ENCODE measurements around the gene DNAJC3.

DNAJC3 gene, protein sequence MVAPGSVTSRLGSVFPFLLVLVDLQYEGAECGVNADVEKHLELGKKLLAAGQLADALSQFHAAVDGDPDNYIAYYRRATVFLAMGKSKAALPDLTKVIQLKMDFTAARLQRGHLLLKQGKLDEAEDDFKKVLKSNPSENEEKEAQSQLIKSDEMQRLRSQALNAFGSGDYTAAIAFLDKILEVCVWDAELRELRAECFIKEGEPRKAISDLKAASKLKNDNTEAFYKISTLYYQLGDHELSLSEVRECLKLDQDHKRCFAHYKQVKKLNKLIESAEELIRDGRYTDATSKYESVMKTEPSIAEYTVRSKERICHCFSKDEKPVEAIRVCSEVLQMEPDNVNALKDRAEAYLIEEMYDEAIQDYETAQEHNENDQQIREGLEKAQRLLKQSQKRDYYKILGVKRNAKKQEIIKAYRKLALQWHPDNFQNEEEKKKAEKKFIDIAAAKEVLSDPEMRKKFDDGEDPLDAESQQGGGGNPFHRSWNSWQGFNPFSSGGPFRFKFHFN

DNA sequence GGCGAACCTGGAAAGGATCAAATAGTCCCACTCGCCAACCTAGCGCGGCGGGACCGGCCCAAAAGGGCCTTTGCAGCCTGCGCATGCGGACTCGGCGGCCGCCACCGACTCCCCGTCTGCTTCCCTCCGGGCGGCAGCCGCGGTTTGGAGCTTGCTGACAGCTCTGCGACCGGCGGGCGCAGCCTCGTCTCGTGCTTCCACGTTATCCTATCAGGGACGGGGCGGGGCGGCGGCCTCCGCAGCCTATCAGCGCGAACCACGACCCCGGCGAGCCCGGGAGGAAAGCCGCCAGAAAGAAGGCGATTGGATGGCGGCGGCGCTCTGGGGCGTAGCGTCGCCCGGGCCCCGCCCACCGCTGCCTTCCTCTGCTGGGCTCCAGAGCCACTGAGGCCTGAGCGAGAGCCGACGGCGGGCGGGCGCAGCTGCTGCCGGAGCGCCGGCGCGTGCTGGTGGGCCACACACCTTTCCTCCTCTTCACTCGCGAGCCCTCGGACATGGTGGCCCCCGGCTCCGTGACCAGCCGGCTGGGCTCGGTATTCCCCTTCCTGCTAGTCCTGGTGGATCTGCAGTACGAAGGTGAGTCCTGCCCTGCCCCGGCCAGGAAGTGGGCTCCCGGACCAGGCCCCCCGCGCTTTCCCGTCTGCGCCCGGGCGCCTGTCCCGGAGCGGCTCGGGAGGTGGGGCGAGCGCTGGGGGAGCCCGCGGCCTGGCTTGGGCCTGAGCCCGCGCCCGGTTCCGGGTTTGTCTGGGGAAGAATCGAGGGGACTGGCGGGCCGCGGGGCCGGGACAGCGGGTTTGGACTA lies at the start of gene DNAJC3:
Gene DNAJC3, plus strand, starts transcription at position 378 of the 802 bp plus-strand sequence. Its CDS starts 117 bp downstream, at position 495.
- peak within 1 kb of the TSS; percentile 83 for H3K27ac ChIP-seq

DNA sequence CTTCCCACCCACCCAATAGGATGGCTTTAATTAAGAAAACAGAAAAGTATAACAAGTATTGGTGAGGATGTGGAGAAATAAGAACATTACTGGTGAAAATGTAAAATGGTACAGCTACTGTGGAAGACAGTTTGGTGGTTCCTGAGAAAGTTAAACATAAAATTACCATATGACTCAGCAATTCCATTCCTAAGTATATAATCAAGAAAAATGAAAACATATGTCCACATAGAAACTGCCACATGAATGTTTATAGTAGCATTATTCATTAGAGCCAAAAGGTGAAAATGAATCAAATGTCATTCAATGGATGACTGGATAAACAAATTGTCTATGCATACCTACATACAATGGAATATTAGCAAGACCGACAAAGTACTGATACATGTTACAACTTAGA lies 49.3 kb upstream of the DNAJC3 start:
- TF ChIP-seq ZFX (IDR thresholded peaks at IDR 0.05; ENCODE audit: borderline replicate concordance) = no peak
- TF ChIP-seq, protein P1, sequence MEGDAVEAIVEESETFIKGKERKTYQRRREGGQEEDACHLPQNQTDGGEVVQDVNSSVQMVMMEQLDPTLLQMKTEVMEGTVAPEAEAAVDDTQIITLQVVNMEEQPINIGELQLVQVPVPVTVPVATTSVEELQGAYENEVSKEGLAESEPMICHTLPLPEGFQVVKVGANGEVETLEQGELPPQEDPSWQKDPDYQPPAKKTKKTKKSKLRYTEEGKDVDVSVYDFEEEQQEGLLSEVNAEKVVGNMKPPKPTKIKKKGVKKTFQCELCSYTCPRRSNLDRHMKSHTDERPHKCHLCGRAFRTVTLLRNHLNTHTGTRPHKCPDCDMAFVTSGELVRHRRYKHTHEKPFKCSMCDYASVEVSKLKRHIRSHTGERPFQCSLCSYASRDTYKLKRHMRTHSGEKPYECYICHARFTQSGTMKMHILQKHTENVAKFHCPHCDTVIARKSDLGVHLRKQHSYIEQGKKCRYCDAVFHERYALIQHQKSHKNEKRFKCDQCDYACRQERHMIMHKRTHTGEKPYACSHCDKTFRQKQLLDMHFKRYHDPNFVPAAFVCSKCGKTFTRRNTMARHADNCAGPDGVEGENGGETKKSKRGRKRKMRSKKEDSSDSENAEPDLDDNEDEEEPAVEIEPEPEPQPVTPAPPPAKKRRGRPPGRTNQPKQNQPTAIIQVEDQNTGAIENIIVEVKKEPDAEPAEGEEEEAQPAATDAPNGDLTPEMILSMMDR (IDR thresholded peaks at IDR 0.05) = no peak
- no peak overlapping the region for H3K27ac ChIP-seq

More for the DNA sequence above, at the start of gene DNAJC3:
- TF ChIP-seq, protein P1 (IDR thresholded peaks at IDR 0.05) = no peak
- no peak for TF ChIP-seq ZFX (IDR thresholded peaks at IDR 0.05; ENCODE audit: borderline replicate concordance)

DNA sequence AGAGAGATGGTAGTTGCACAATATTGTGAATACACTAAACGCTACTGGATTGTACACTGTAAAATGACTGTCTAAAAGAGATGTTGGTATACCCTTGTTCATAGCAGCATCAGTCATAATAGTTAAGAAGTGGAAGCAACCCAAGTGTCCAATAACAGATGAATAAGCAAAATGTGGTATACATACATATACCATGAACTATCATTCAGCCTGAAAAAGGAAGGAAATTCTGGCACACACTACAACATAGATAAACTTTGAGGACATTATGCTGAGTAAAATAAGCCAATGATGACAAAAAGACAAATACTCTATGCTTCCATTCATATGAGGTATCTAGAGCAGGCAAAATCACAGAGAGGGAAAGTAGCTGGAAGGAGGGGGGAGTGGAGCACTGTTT lies 48.5 kb upstream of the DNAJC3 start:
- TF ChIP-seq, protein P1 (IDR thresholded peaks at IDR 0.05) = no peak
- no peak for TF ChIP-seq ZFX (IDR thresholded peaks at IDR 0.05; ENCODE audit: borderline replicate concordance)

DNA sequence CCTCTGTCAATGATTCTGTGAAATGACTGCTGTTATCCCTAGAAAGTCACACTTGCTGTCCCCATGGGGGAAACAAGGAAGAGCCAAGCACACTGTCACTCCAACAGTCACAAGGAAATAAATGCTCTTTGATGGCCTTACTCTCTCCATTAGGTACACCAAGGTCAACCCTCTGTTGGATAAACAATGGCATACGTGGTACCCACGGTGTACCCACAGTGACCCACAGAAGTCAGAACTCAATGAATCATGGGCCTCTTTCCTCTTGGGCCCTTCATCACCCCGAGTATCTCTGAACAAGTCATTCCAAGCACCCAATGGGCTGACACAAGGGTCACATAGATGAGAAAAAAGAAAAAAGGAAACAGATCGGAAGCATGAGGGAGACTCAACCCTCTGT lies 47.9 kb upstream of the DNAJC3 start:
- no peak overlapping the region for H3K27ac ChIP-seq
- TF ChIP-seq ZFX (IDR thresholded peaks at IDR 0.05; ENCODE audit: borderline replicate concordance) = no peak
- TF ChIP-seq, protein P1 (IDR thresholded peaks at IDR 0.05) = no peak

More for the DNA sequence above, 48.5 kb upstream of the DNAJC3 start:
- no peak overlapping the region for H3K27ac ChIP-seq

DNA sequence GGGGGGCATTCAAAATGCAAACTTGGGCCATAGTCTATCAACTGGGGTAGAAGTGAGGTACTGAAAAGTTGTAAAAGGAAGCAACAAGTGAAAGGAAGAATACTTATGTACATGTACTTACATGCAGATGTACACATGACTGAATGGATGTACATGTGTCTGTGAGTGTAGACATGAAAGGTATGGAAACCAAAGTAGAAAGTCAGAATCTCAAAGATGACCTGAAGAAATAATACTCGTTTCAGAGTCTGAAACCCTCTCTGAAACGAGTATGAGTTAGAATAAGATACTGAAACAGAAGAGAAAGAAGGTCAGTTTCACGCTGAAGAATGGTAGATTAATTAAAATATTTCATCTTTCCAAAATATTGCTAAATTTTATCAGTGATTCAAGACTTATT lies 46.3 kb upstream of the DNAJC3 start:
- TF ChIP-seq ZFX (IDR thresholded peaks at IDR 0.05; ENCODE audit: borderline replicate concordance) = no peak
- TF ChIP-seq, protein P1 (IDR thresholded peaks at IDR 0.05) = no peak
- no peak overlapping the region for H3K27ac ChIP-seq

DNA sequence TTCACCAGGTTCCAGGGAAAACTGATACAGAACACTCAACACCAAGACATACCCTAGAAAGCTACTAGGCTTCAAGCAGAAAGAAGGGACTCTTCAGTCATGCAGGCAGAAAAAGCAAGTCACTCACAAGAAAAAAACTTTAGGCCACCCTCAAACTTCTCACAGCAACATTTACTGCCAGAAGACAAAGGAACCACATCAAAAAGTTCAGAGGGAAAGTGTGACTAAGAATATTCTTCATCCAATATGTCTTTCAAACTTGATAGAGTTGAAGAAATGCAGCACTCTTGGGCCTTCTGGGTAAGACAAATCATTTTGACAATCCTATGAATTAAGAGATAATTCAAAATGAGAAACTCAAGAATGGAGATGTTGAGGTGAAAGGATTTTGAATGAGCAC lies 40.1 kb upstream of the DNAJC3 start:
- no peak overlapping the region for H3K27ac ChIP-seq
- TF ChIP-seq ZFX (IDR thresholded peaks at IDR 0.05; ENCODE audit: borderline replicate concordance) = no peak
- TF ChIP-seq, protein P1 (IDR thresholded peaks at IDR 0.05) = no peak
